Measurements from ENCODE around the gene SERPINH1.

DNA sequence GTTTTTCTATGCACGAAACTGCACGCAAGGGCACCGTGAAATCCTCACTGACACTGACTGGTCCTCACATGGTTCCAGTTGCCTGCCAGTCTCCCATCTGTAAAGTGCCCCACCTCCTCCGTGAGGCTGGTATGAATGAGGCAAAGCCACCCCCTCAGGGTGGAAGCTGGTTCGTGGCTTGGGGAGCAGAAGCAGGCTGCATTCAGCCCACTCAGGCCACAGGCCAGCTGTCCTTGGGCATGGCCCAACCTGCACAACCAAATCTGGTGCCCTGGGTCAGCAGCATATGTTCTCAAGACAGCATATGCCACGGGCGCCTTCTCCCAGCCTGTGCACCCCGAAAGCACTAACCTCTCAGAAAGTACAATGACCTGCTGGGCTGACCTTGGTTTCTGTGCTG, 29.3 kb downstream of the SERPINH1 start:
- TF ChIP-seq CTCF (conservative IDR thresholded peaks at IDR 0.05; ENCODE audit: low read depth, low read length) = no peak
- no peak for TF ChIP-seq EZH2 (IDR thresholded peaks at IDR 0.05; ENCODE audit: low read length, unreplicated experiment)
